ENCODE measurements around the gene PLPPR2. TPM values are rescaled to one million over a fixed set of nuclear protein-coding genes. Genes with fewer than 3 reads are reported as not detected.

The PLPPR2 gene
- total RNA-seq, 1 donor from 2014 or later, result 7.9 TPM

DNA sequence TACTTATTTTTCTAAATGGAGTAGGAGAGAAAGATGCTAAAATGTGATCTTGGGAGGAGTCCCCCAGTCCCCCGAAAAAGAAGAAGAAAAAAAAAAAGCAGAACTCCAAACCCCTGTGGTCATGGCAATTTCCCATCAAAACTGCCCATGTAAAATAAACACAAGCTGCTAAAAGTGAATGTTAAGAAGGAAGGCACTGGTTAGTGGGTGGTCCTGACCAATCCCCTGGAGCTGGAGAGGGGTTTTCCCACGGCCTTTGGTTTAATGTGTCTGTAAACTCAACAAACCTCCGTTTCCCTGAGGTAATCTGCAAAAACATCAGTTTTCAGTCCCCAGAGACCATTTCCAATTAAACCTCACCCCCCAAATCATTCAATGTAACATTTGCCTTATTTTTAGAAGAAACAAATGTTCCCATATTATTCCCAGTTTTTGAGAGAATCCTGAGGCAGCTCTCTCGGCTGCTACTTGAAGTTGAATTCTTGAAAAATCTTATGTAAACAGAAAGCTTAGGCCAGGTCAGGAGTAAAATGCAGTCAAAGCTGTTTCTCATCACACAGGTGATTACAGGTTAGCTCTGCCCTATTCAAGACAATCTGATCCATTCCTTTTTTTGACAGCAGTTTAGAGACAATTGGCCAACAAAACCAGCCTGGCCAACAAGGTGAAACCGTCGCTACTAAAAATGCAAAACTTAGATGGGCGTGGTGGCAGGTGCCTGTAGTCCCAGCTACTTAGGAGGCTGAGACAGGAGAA lies 32.8 kb upstream of the PLPPR2 start:
- Mint-ChIP-seq H3K36me3 (ENCODE audit: insufficient read depth) (peaks cover 4% of the 10 kb centered on the region), H3K9me3 (ENCODE audit: low read depth) (no peaks in the 10 kb centered on the region), H3K27ac (peak overlapping the region; percentile 34), H3K4me3 (ENCODE audit: low read depth) (no peak overlapping the region), H3K4me1 (ENCODE audit: low read depth) (peaks cover 11% of the 10 kb centered on the region), H3K27me3 (no peaks in the 10 kb centered on the region)
- no peak for DNase-seq (ENCODE audit: low spot score, unreplicated experiment)
- TF ChIP-seq, protein P1, sequence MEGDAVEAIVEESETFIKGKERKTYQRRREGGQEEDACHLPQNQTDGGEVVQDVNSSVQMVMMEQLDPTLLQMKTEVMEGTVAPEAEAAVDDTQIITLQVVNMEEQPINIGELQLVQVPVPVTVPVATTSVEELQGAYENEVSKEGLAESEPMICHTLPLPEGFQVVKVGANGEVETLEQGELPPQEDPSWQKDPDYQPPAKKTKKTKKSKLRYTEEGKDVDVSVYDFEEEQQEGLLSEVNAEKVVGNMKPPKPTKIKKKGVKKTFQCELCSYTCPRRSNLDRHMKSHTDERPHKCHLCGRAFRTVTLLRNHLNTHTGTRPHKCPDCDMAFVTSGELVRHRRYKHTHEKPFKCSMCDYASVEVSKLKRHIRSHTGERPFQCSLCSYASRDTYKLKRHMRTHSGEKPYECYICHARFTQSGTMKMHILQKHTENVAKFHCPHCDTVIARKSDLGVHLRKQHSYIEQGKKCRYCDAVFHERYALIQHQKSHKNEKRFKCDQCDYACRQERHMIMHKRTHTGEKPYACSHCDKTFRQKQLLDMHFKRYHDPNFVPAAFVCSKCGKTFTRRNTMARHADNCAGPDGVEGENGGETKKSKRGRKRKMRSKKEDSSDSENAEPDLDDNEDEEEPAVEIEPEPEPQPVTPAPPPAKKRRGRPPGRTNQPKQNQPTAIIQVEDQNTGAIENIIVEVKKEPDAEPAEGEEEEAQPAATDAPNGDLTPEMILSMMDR (IDR thresholded peaks at IDR 0.05; ENCODE audit: unreplicated experiment), result no peak

DNA sequence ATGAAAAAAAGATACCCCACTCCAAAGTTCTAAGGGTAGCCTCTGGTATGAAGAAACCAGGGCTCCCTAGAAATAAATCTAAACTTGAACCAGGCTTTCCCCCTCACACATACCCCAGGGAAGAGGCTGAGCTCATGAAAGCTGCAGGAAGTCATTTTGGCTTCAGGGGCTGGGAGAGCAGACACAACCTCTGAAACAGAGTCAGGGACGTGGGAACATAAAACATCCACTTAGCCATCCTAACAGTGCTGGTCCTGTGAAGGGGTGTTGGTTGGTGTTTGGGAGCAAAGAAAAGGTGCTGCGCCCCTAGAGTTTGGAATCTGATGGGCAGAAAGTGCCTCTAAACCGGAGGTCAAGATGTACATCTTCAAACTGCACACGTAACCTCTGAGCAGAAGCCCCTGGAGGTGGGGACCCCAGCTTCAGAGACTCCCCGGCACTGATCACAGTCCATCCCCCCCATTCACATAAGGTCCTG lies 31.6 kb upstream of the PLPPR2 start:
- Mint-ChIP-seq H3K27ac (no peak overlapping the region), H3K4me1 (ENCODE audit: low read depth) (peaks cover 11% of the 10 kb centered on the region), H3K36me3 (ENCODE audit: insufficient read depth) (peaks cover 4% of the 10 kb centered on the region), H3K27me3 (no peaks in the 10 kb centered on the region), H3K4me3 (ENCODE audit: low read depth) (no peak overlapping the region), H3K9me3 (ENCODE audit: low read depth) (no peaks in the 10 kb centered on the region)
- TF ChIP-seq, protein P1 (IDR thresholded peaks at IDR 0.05; ENCODE audit: unreplicated experiment), result no peak
- no peak for DNase-seq (ENCODE audit: low spot score, unreplicated experiment)

- H3K4me1 Mint-ChIP-seq (ENCODE audit: low read depth), result peaks cover 11% of the 10 kb centered on the region
- TF ChIP-seq, protein P1 (IDR thresholded peaks at IDR 0.05; ENCODE audit: unreplicated experiment), result no peak
- H3K4me3 Mint-ChIP-seq (ENCODE audit: low read depth), result no peak overlapping the region
- peaks cover 4% of the 10 kb centered on the region for H3K36me3 Mint-ChIP-seq (ENCODE audit: insufficient read depth)
- no peak for DNase-seq (ENCODE audit: low spot score, unreplicated experiment)
- no peaks in the 10 kb centered on the region for H3K27me3 Mint-ChIP-seq
- H3K9me3 Mint-ChIP-seq (ENCODE audit: low read depth), result no peaks in the 10 kb centered on the region
- no peak overlapping the region for H3K27ac Mint-ChIP-seq
Observed at GRCh38 chr19:11324079-11324661, 31.1 kb upstream of the PLPPR2 start.

GRCh38 chr19:11324748-11325389 lies 30.4 kb upstream of the PLPPR2 start:
- H3K4me1 Mint-ChIP-seq (ENCODE audit: low read depth), result peaks cover 11% of the 10 kb centered on the region
- peaks cover 6% of the 10 kb centered on the region for H3K36me3 Mint-ChIP-seq (ENCODE audit: insufficient read depth)
- H3K4me3 Mint-ChIP-seq (ENCODE audit: low read depth), result no peak overlapping the region
- H3K9me3 Mint-ChIP-seq (ENCODE audit: low read depth), result no peaks in the 10 kb centered on the region
- no peaks in the 10 kb centered on the region for H3K27me3 Mint-ChIP-seq
- TF ChIP-seq, protein P1 (IDR thresholded peaks at IDR 0.05; ENCODE audit: unreplicated experiment), result no peak
- no peak overlapping the region for H3K27ac Mint-ChIP-seq
- DNase-seq (ENCODE audit: low spot score, unreplicated experiment), result no peak

GRCh38 chr19:11325544-11325943 lies 29.7 kb upstream of the PLPPR2 start:
- no peak overlapping the region for H3K4me3 Mint-ChIP-seq (ENCODE audit: low read depth)
- no peaks in the 10 kb centered on the region for H3K9me3 Mint-ChIP-seq (ENCODE audit: low read depth)
- H3K27me3 Mint-ChIP-seq, result no peaks in the 10 kb centered on the region
- TF ChIP-seq, protein P1 (IDR thresholded peaks at IDR 0.05; ENCODE audit: unreplicated experiment), result no peak
- no peak for DNase-seq (ENCODE audit: low spot score, unreplicated experiment)
- no peak overlapping the region for H3K27ac Mint-ChIP-seq
- peaks cover 11% of the 10 kb centered on the region for H3K4me1 Mint-ChIP-seq (ENCODE audit: low read depth)
- H3K36me3 Mint-ChIP-seq (ENCODE audit: insufficient read depth), result peaks cover 6% of the 10 kb centered on the region

Data from progenitor cell of endocrine pancreas (in vitro differentiated cells).